GM19238 (cell line): ENCODE data around the gene CASP3.

Experiments
- DNase-seq: peaks from one replicate; pipeline ENCODE4 v3.0.0; 2011; ENCODE audit warnings: low spot score; ENCODE audit not compliant: insufficient read length

Gene CASP3

DNA sequence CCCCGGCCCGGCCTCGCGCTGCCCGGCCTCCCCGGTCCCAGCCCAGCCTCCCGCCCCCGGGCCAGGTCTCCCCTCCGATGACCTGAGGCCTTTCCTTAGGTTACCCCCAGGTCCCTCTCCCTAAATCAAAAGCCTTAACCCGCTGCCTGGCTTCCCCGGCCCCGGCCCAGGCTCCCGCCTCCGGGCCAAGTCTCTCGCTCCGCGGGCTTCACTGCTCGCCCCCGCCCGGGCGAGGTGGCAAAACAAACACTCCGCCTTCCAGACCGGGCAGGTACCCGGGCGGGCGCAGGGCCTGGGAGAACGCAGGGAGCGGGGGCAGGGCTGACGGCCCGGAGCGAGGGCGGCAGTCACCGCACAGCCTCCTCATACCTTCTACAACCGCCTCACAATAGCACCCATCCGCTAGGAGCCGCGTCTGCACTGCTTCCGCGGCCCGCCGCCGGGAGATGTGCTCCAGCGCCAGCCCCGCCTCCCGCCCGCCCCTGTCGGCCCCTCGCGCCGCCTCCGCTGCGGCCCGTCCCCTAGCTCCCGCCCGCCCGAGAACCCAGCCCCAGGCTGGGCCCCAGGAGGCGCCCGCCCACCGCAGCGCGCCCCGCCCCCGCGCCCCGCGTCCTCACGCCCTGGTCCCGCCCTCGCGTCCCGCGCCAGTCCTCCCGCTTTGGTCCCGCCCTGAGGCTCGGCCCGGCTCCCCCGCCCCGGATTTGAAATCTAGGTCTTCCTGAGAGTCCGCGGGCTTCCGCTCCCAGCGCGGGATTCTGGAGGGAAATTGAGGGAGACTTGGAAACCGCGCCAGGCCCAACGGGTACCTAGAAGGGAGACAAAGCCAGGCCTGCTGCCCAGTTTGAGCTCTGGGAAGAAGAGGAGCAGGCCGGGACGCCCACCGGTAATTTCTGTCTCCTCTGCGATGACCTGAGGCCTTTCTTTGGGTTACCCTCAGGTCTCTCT is at the start of gene CASP3, which contains the start of gene PRIMPOL:
TSS of gene CASP3 (minus strand) at position 422 of the 945 bp plus-strand sequence. CDS start 10,994 bp downstream, outside the sequence.
TSS of gene PRIMPOL (plus strand) at position 713 of the 945 bp plus-strand sequence. CDS start 7,403 bp downstream, outside the sequence.
- DNase-seq, result peak; percentile 65

DNA sequence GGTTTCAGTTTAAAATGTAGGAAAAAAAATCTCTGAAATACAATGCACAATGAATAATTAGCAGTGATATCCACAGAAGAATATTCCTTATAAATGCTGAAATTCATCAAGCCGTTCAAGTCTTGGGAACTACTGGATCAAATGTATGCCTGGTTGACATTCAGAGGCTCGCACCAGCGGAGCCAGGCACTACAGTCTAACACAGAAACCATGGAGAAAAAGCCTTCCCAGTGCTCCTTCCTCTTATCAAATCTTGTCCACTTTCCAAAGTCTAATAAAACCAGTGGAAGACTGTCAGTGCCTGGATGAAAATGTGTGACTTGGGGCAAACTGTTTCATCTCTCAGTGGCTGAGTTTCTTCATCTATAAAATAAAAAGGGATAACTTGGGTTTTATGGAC is 48.7 kb upstream of the CASP3 start:
- no peak for DNase-seq

DNA sequence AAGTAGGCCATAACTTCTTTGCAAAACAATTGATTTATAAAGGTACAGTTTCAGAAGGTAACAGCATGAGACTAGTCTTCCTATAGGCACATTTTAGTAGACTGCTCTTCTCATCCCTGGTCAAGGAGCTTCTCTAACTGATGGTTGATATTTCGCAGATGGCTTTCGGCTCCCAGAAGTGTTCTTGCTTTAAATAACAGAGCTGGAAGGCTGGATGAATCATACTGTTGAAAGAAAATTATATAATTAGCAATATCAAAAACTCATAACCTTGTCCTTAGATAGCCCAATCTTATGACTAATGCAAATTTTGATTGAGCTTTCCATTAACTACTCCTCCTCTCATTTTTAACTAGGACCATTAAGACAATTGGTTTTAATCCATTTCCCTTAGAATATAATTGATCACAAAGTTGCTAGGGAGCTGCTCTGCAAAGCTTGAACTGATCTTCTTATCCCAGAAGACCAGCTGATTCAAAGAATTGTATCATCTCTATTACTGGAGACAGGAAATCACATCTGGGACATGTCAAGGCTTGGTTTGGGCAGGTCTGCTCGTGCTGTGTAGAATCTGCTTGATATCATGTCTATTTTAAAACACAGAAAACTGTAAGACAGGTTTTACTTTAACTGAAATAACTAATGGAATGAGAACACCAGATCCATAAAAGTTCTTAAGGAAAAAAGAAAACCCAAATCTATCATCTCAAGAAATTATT is 46.1 kb upstream of the CASP3 start:
- no peak for DNase-seq

DNA sequence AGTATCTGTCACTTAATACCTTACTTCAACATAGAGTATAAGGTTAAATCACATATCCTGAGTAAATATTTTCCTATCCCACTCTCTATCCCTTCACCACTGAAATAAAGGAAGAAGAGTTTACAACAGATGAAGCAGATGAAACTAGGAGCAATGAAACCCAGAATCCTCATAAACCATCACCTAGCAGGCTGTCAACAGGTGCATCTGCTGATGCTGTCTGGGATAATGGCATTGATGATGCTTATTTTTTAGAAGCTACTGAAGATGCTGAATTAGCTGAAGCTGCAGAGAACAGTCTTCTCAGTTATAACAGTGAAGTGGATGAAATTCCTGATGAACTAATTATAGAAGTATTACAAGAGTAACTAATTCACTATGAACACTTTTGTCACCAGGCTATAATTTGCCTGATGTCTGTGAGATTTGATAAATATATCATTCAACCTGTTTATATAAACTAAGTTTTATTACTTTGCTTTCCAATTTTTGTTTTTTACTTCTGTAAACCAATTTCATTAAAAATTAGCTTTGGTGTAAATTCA is 45.2 kb upstream of the CASP3 start:
- DNase-seq, result no peak

DNA sequence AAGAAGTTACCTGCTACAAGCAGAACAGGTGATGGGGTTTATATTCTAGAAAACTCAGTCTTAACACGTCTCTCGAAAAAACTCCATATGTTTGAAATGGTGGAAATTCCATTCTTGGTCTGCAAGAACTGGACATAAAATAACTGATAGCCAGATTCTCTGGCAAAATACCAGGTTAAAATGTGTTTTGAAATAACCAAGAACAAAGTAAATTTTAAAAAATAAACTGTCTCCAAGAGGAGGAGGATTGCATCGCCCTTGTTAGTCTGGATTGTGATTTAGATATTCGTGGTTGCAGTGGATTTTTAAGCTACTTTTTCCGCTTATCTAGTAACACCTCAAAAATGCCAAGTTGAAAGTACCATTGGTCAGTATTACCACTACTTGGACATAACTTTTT is 43.8 kb upstream of the CASP3 start:
- no peak for DNase-seq

DNA sequence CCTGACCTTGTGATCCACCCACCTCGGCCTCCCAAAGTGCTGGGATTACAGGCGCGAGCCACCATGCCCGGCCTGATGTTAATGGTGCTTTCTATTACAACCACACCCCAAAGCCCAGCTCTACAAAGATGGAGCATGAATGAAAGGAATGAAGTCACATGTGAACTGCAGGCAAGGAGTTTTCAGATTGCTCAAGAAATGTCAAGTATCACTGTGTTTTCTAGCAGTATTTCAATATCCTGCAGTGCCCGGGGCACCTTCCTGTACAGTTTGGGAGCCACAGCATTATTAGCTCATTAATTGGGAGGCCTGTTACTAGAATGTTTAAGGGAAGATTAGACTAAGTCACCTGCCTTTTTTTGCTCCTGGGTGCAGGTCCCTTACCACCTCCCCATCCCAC is 40.4 kb upstream of the CASP3 start:
- no peak for DNase-seq

DNA sequence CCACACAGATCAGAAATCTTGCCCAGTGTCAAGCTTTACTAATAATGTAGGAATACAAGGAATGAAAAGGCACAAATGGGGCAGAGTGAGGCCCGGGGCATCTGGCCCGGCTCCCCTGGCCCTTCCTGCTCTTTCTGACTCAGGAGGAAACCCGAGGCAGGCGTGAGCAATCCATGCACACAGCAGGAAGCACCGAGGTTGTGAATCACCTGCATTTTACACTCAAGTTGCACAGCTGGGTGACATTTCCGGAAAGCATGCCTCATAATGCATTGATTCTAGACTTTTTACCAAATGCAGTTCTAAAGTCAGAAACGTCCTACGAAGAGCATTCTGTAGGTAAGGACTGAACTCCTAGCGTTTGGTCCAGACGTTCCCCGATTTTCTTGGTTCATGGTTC is 39.2 kb upstream of the CASP3 start:
- no peak for DNase-seq

DNA sequence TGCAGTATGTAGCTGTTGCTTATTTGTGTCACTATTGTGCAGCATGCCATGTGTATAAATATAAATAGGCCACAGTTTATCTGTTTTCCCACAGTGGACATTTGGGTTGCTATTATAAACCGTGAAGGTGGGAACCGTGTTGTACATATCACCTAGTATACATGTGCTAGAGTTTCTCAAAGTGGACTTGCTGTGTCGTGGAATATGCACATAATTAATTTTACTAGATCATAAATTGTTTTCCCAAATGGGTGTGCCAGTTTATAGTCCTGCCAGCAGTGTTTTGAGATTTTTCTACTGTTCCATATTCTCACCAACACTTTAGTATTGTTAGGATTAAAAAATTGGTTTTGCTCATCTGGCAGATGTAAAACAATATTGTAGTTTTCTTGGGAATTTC is 38.8 kb upstream of the CASP3 start:
- DNase-seq, result no peak

DNA sequence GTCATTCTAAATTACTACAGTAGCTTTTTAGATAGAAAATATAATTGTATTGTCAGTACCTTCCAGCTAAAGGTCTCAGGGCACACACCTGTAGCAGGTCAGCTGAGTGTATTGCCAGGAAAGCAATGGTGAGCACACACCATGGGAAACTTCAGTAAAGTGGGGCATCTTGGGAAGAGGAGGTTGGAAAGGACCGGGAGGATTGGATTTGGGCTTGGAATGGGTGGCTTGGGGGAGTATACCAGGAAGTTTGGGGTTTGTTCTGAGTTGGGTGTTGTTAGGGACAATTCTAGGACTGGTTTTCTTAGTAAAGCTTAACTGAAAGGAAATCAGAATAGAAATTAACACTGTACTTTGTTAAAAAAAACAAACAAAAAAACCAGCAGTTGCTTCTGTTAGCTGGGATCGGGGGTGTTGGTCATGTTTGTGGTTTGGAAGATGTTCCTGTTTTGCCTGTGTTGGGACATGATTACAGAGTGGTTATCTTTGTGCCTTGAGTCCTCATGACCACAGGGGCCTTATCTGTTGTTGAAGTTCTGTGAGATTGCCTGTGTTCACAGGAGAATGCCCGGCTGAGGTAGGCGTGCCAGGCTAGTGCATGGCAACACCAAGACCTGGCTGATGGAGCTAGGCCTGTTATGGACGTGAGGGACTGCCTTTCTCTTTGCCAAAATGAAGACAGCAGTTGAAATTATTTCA is 35.4 kb upstream of the CASP3 start:
- DNase-seq, result no peak

DNA sequence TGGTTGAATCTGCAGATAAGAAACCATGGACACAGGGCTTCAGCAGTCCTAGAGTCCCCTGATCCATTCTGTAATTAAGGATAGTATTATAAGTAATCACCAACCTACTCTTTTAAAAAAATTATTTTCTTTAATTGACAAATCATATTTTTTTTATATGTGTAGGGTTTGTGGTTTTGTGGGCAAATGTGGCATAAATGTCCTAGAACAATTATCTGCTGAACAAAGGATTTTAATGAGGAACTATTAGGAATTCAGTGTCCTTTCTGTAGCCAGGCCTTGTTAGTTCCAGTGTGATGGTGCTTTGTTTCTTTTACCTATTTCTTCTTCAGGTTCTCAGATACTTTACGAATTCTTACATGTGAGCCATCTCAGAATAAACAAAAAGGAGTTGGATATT is 32.7 kb upstream of the CASP3 start:
- no peak for DNase-seq

DNA sequence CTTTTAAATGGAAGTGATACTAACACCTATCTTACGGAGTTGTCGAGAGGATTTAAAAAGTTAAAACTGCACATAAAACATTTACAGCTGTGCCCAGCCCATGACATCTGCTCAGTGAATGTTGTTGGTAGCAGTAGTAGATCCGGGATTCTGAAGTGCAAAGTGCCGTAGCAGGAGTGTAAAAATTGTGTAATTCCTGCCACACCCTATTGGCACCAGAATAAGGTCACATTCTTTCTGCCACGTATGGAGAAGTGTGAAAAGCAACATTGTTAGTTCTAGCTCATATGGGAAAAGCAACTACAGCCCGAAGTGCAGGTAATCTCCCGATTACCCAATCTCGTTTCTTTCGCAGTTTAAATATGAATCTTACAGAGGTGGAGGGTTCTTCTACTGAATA is 31.5 kb upstream of the CASP3 start:
- DNase-seq, result no peak

DNA sequence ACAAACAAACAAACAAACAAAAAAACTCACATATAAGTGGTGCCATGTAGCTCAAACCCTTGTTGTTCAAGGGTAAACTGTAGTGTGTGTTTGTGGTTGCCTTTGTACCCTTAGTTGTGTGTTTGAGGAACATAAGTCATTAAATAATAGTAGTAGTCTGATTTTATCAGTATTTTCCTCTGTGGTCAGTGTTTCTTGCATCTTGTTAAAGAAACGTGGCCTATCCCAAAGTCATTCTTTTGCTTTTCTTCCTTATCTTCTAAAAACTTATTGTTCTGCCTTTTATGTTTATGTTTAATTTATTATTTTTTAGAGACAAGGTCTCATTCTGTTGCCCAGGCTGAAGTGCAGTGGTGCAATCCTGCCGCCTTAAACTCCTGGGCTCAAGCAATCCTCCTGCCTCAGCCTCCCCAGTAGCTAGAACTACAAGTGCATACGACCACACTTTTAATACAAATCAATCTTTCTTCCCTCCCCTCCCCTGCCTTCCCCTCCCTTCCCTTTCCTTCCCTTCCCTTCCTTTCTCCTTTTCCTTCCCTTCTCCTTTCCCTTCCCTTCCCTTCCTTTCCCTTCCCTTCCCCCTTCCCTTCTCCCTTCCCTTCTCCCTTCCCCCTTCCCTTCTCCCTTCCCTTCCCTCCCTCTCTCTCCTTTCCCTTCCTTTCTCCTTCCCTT is 26.7 kb upstream of the CASP3 start:
- no peak for DNase-seq

DNA sequence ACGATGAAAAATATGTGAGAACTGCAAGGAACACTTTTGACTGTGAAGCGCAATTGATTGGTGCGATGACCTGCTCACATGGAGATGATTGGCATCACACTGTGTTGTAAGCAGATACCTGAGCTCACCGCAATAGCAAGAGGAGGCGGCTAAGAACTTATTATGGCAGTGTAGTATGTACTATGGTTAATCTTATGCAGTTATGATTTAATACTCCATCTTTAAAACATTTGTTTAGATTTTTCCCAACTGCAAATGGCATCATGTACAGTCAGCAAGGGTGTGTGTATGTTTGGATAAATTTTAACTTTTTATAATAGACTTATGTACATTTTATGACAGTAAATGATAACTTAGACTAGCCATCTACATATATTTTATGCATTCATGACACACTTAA is 25.8 kb upstream of the CASP3 start:
- DNase-seq, result no peak

DNA sequence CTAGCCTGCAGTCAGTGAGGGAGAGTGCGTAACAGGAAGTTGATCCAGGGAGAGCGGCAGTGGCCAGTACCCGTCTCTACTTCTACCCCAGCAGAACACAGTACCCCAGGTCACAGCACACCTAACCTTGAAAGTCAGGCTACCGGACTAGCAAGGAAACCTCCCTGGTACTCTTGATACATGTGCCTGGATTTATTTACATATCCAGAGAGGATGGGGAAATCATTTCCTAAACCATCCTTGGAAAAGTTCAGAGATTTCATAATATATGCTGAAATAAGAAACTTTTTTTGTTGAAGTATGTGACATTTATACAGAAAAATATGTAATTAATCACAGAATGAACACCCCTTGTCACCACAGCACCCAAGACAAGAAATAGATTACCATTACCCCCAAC is 24.8 kb upstream of the CASP3 start:
- DNase-seq, result no peak

DNA sequence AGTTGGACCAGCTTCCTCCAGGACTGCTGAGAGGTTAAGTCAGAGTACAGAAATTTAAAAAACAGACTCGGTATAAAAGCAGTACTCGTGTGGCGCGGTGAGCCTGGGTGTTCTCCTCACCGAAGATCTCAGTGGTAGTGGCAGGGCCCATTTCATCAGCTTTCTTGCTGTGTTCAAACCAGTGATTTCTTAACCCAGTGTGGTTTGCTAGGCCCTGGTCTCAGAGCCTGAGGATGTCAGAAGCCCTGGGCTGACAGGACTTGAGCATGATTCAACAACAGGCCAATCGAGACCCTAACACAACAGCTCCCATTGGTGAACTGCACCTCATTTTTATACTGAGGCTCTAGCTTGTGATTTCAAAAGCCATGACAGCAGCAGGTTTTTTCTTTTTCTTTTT is 23.5 kb upstream of the CASP3 start:
- no peak for DNase-seq

DNA sequence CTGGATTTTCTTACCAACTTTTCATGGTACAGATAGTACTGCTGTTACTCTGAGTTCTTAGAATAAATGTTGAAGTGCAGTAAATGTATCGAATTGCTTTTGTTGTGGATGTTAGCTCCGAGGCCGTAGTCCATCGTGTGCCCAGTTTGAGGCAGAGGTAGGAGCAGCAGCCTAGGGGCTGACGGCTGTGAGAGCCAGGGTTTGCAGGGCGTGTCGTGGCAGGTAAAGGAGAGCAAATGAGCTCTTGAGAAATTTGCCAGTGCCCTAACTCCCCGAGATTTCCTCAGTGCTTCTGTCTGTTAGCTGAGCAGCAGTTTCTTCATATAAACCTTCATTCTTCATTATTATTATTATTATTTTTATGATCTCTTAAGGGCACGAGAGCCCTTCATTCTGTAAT is 21.9 kb upstream of the CASP3 start:
- no peak for DNase-seq

DNA sequence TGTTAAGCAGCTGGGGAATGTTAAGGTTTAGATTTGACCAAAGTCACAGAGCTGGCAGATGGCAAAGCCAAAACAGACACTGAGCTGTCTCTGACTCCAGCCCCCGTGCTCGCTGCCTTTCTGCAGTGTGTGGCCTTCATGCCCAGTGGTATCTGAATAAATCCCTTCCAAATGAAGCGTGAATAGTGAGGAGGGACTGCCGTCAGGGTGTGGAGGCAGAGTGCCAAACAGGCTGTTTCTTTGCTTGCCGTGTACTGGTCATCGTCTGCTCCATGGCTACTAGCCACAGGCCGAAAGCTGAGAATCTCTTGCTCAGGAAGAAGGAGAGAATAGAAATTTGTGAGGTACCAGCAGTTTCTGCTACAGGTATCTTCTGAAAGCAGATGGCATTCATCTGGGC is 20.0 kb upstream of the CASP3 start:
- DNase-seq, result no peak

DNA sequence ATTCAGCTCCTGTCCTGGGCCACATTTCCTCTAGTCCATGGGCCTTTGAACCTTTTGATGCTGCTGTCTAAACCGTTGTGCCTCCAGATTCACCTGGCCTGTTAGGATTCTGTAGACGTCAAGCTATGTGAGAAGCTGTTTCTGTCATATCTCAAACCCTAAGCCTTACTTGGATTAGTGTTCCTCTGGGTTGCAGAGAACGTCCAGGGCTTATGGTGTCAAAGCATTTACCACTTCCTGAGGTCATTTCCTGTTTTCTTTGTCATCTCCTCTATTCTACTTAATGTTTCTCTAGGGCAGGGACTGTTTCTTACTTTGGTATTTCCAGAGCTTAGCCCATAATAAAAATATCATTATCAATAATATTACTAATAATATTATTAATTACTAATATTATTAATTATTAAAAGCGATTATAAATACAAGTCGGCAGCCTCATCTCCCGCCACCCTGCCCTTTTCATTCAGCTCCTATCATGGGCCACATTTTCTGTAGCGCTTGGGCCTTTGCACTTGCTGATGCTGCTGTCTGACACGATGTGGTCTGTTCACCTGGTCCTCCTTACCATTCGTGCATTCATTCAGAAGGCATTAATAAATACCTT is 19.4 kb upstream of the CASP3 start:
- DNase-seq, result no peak

DNA sequence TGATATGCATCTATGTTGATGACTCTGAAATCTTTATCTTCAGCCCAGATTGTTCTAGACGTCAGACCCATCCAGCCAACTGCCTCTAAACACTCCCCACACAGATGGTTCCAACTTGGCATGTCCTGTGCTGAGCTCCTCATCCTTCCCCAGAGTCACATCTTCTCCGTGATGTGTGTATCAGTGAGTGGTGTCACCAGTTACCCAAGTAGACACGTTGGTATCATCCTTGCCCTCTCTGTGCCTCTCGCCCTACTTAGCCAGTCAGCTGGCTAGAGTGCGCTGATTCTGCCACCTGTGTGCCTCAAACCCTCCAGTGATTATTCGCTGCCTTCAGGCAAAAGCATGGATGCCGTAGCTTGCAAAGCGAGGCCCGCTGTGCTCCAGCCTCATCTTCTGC is 18.8 kb upstream of the CASP3 start:
- no peak for DNase-seq

DNA sequence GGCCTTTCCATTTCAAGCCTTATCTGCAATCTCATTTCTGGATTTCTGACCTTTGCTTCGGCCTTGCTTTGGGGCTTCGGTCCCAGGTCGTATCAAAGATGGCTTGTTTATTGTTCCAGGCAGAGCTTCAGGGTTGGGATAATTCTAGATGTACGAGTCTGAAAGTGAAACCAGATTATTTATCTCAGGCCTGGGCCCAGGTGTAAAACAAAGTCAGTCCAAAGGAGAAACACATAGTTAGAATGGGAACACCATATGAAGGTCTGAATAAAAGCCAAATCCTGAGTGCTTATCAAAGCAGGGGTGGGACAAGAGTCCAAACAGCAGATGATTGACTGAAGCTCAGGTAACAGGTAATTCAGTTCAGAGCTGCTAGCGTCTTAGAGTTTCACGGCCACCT is 17.4 kb upstream of the CASP3 start:
- no peak for DNase-seq
